Tibial nerve (tissue), 4 donors: ENCODE data around the gene FOXL2. TPM values are rescaled to one million over a fixed set of nuclear protein-coding genes. Genes with fewer than 3 reads are reported as not detected.

Experiments
- DNase-seq, 2 donors: peaks; one replicate each; pipeline ENCODE4 v3.0.0-alpha.2; 2019; ENCODE audit warnings: low spot score in 2 of 2
- H3K27ac ChIP-seq, 4 donors: fragments of 200-600 bp; sonication (generic) in 3 of 4; one replicate each; pipeline ENCODE4 v1.5.1; 2017 to 2019; ENCODE audit warnings: mild to moderate bottlenecking in 1 of 4
- H3K27me3 ChIP-seq, 2 donors: fragments of 200-600 bp; sonication (generic) in 1 of 2; one replicate each; pipeline versions ENCODE4 v1.5.1 to v1.6.0; 2017 to 2019
- H3K36me3 ChIP-seq, 3 donors: fragments of 200-600 bp; sonication (generic); one replicate each; pipeline ENCODE4 v1.5.1; 2018 to 2019
- H3K4me1 ChIP-seq, 4 donors: fragments of 200-600 bp; sonication (generic) in 3 of 4; one replicate each; pipeline ENCODE4 v1.5.1; 2017 to 2019
- H3K4me3 ChIP-seq, 4 donors: fragments of 200-600 bp; sonication (generic) in 3 of 4; one replicate each; pipeline ENCODE4 v1.5.1; 2017 to 2019; ENCODE audit warnings: mild to moderate bottlenecking in 1 of 4, moderate library complexity in 1 of 4
- H3K9me3 ChIP-seq, 4 donors: fragments of 200-600 bp; sonication (generic) in 3 of 4; one replicate each; pipeline ENCODE4 v1.5.1; 2017 to 2019
- EP300 ChIP-seq, 2 donors: sonication (generic); formaldehyde crosslinking; IDR thresholded peaks; one replicate each; pipeline ENCODE4 v1.6.1; 2017; ENCODE audit warnings: antibody characterized with exemption in 2 of 2, mild to moderate bottlenecking in 1 of 2
- POLR2A ChIP-seq, 2 donors: fragments of 450-650 bp; IDR thresholded peaks; one replicate each; pipeline ENCODE4 v1.6.1; 2017; ENCODE audit warnings: antibody characterized with exemption in 2 of 2, mild to moderate bottlenecking in 2 of 2, moderate library complexity in 2 of 2
- WGBS, 2 donors: methylation state at CpG; one replicate each; pipeline ENCODE4 v1.1.5; 2018; 5-methylcytosine and 5-hydroxymethylcytosine counted together
- total RNA-seq, 4 donors: library from RNA; depleted of rRNA; stranded (reverse); fragments of >200 nt; gene quantifications; one replicate each; pipeline ENCODE4 v1.1.0, GENCODE V29; 2016
- TF ChIP-seq, protein P1 (sequence below), 5 experiments: fragments of 200-600 bp in 3 of 5; fragments of 450-650 bp in 2 of 5; sonication (generic) in 3 of 5; IDR thresholded peaks; one replicate each; pipeline ENCODE4 v1.5.1; 2016 to 2019; ENCODE audit warnings: antibody characterized with exemption in 5 of 5, mild to moderate bottlenecking in 3 of 5, moderate library complexity in 2 of 5

Gene FOXL2
- total RNA-seq, 4 donors from 2014 or later = not detected

- peaks cover 7 to 99% of the 10 kb centered on the region in 2 donors for H3K27me3 ChIP-seq
- no peaks in the 10 kb centered on the region for H3K9me3 ChIP-seq
- H3K36me3 ChIP-seq = no peaks in the 10 kb centered on the region
- TF ChIP-seq, protein P1, sequence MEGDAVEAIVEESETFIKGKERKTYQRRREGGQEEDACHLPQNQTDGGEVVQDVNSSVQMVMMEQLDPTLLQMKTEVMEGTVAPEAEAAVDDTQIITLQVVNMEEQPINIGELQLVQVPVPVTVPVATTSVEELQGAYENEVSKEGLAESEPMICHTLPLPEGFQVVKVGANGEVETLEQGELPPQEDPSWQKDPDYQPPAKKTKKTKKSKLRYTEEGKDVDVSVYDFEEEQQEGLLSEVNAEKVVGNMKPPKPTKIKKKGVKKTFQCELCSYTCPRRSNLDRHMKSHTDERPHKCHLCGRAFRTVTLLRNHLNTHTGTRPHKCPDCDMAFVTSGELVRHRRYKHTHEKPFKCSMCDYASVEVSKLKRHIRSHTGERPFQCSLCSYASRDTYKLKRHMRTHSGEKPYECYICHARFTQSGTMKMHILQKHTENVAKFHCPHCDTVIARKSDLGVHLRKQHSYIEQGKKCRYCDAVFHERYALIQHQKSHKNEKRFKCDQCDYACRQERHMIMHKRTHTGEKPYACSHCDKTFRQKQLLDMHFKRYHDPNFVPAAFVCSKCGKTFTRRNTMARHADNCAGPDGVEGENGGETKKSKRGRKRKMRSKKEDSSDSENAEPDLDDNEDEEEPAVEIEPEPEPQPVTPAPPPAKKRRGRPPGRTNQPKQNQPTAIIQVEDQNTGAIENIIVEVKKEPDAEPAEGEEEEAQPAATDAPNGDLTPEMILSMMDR (IDR thresholded peaks at IDR 0.05) = no peak
- TF ChIP-seq POLR2A (IDR thresholded peaks at IDR 0.05) (no peak), EP300 (IDR thresholded peaks at IDR 0.05) (no peak)
- WGBS, 2 donors = 14 to 17% methylated on average over 30 of the region's 30 CpGs
- no peak for DNase-seq
- H3K4me1 ChIP-seq = peaks cover 0 to 57% (median 33%) of the 10 kb centered on the region in 4 donors
- H3K27ac ChIP-seq = no peak overlapping the region
- H3K4me3 ChIP-seq = no peak overlapping the region
These were observed 2.9 kb downstream of the FOXL2 start for GRCh38 chr3:138943724-138944653.

GRCh38 chr3:138942861-138943623, 3.9 kb downstream of the FOXL2 start:
- peaks cover 7 to 99% of the 10 kb centered on the region in 2 donors for H3K27me3 ChIP-seq
- no peaks in the 10 kb centered on the region for H3K36me3 ChIP-seq
- TF ChIP-seq, protein P1 (IDR thresholded peaks at IDR 0.05) = no peak
- TF ChIP-seq POLR2A (IDR thresholded peaks at IDR 0.05) (no peak), EP300 (IDR thresholded peaks at IDR 0.05) (peak in 1 of 2 donors; percentile 51)
- 21 to 31% methylated on average over 18 to 21 of the region's 25 CpGs for whole genome bisulfite sequencing, 2 donors
- peaks cover 0 to 66% (median 43%) of the 10 kb centered on the region in 4 donors for H3K4me1 ChIP-seq
- DNase-seq = no peak
- no peaks in the 10 kb centered on the region for H3K9me3 ChIP-seq
- no peak overlapping the region for H3K27ac ChIP-seq
- no peak overlapping the region for H3K4me3 ChIP-seq

DNA sequence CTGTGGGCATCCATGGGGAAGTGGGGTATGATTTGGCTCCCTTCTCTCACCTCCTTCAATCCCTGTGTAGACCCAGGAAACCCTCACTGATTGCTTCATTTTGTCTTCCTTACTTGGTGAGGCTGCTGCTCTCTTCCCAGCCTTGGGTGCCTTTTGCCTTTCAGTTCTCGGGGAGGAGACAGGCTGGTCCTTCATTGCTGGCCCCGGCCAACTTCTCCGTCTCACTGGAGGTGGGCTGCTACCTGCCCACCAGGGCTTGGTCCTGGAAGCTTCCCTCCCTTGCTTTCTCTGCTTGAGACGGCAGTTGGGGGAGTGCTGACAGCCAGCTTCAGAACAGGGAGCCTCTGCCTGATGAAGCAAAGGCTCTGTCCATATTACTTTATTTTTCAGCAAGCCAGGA, 4.7 kb downstream of the FOXL2 start:
- 57 to 77% methylated on average over 4 of the region's 4 CpGs for WGBS, 2 donors
- H3K36me3 ChIP-seq = no peaks in the 10 kb centered on the region
- H3K4me1 ChIP-seq = peaks cover 0 to 70% (median 44%) of the 10 kb centered on the region in 4 donors
- H3K9me3 ChIP-seq = no peaks in the 10 kb centered on the region
- TF ChIP-seq EP300 (IDR thresholded peaks at IDR 0.05) (no peak), POLR2A (IDR thresholded peaks at IDR 0.05) (no peak)
- TF ChIP-seq, protein P1 (IDR thresholded peaks at IDR 0.05) = no peak
- H3K4me3 ChIP-seq = no peak overlapping the region
- no peak for DNase-seq
- no peak overlapping the region for H3K27ac ChIP-seq
- H3K27me3 ChIP-seq = peaks cover 7 to 99% of the 10 kb centered on the region in 2 donors

DNA sequence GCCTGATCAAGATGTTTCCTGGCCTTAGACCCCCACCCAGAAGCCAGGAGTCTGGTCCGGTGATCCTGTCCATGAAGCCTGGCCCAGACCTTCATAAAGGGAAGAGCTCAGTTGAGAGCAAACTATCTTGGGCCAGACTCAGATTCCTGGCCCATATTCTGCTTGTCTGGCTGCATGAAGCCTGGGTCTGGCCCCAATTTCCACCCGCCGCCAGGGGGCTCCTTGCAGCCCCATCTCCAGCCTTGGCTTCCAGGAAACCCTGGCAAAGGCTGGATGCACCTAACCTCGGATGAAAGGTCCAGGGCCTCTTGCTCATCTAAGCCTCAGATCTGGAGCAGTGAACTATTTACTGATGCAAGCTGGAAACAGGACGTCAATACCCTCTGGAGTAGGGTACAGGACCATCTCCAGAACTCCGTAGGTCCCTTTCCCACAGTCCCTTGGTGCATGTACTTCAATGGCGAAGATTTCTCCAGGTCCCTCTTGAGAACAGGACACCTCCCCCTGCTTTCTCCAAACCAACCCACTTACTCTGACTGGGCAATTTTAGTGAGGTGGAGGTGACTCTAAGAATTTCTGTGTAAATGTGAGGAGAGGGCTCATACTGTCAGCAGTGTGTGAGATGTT, 5.6 kb downstream of the FOXL2 start:
- Histone ChIP-seq H3K4me1 (peaks cover 0 to 70% (median 44%) of the 10 kb centered on the region in 4 donors), H3K4me3 (no peak overlapping the region), H3K27me3 (peaks cover 7 to 99% of the 10 kb centered on the region in 2 donors), H3K27ac (no peak overlapping the region), H3K9me3 (no peaks in the 10 kb centered on the region), H3K36me3 (no peaks in the 10 kb centered on the region)
- no peak for DNase-seq
- TF ChIP-seq, protein P1 (IDR thresholded peaks at IDR 0.05) = peak in 1 of 5 experiments; percentile 17
- TF ChIP-seq EP300 (IDR thresholded peaks at IDR 0.05) (no peak), POLR2A (IDR thresholded peaks at IDR 0.05) (no peak)
- WGBS, 2 donors = 61 to 63% methylated on average over 7 of the region's 7 CpGs
